Measurements from ENCODE around the gene TRPV5.
"Not testable (repeated sequence)": the region's sequence is repeated elsewhere in the genome, so short reads cannot be mapped to it uniquely, and the experiment has no call there.

TRPV5 gene

DNA sequence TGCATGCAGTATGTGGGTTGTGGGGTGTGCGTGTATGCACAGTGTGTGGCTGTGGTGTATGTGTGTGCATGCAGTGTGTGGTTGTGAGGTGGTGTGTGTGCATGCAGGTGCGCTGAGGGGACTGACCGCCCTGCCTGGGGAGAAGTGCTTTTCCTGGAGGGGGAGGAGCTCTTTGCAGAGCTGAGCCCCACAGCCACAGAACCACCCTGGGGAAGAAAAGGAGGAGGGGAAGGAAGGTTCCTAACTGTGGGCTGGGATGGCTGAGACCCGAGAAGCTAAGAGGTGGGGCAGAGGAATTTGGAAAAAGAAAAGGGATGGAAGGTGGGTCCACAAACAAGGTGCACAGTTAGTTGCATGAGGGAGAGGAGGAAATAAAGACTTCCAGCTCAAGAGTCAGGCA lies at the start of gene TRPV5:
Gene TRPV5, minus strand, starts transcription at position 123 of the 400 bp plus-strand sequence. CDS start 287 bp downstream, outside the sequence.
- no peak for DNase-seq

DNA sequence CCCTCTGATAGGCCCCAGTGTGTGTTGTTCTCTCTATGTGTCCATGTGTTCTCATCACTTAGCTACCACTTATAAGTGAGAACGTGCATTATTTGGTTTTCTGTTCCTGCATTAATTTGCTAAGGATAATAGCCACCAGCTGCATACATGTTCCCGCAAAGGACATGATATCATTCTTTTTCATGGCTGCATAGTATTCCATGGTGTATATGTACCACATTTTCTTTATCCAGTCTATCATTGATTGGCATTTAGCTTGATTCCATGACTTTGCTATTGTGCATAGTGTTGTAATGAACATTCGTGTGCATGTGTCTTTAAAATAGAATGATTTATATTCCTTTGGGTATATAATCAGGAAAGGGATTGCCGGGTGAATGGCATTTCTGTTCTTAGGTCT lies 44.9 kb upstream of the TRPV5 start:
- not testable (repeated sequence) for DNase-seq

DNA sequence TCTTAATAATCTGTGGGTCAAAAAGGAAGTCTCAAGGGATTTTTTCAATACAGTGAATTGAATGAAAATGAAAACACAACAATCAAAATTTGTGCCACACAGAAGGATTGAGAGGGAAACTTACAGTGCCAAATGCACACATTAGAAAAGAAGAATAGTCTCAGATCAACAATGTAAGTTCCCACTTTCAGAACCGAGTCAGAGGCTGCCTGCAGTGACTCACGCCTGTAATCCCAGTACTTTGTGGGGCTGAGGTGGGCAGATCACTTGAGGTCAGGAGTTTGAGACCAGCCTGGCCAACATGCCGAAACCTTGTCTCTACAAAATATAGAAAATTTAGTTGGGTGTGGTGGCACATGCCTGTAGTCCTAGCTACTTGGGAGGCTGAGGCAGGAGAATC lies 41.1 kb upstream of the TRPV5 start:
- DNase-seq, result no peak

DNA sequence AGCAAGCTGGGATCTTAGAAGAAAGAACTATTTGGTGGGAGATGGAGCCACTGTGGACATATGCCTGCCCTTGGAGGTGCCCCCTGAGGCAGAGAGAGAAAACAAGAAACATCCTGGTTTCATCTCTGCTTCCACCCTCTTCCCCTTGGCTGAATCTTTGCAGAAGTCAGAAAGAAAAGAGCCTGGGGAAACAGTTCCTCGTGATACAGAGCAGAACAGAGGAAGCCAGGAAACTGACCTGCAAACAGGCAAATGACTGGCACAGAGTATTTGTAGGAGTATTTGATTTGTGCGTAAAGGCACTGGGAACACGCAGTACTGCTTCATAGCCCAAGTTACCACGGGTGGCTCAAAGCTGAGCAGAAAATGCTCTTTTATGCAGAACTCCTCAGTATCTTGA lies 35.6 kb upstream of the TRPV5 start:
- no peak for DNase-seq

DNA sequence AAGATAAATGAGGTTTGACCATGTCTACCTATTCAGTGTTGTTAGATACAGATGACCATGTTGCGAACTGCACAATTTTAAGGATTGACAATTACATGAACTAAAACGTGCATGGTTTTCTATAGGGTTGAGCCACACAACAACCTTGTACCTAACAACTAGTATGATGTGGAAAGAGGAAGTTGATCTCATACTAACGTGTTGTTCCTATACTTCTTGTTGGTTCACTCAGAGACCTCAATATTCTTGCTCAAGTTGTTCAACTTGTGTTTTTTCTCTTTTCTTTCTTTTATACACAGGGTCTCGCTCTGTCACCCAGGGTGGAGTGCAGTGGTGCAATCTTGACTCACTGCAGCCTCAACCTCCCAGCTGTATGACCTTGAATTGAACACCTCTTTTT lies 34.7 kb upstream of the TRPV5 start:
- no peak for DNase-seq

DNA sequence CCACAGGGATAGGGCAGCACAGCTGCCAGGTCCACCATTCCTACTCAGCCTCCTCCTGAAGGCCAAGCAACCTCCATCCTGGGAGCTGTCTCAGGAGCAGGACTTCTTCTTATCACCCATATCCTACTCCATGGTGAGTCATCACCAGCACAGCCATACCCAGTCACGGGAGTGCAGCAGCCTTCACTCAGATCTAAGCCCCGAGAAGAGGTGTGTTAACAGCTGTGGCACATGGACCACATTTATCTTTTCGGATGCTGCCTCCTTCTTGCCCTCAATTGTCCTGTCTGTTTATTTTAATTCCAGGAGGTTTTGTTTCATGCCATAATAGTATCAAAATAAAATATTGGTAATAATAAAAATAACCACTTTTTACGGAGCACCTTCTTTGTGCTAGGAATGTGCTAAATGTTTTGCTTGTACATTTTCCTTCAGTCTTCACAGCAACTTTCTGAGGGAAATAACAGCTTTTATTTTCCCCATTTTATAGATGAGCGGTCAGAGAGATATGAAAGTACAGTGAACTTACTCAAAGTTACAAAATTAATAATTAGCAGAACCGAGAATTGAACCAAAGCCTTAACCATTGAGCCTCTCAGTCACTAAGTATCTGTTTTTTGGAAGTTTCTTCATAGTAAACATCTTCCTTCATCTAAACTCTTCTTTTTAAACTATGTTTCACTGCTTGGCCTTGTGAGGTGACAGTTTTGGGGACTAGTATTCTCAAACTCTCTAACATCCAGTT lies 31.1 kb upstream of the TRPV5 start:
- no peak for DNase-seq

DNA sequence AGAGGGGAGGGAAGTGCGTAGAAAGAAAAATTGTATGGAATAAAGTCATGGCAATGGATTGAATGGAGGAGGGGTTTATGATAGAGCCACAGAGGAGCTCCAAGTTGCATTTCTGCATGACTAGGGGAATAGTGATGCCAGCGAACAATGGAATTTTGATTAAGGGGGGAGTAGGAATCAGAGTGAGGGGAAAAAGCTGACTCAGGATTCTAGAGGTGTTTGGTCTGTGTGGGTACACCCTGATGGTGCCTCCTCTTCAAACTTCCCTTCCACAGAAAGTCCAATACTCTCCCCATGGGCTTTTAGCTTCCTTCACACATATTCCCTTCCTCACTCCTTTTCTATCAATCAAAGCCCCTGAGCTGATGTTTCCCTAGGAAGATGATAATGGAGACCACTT lies 30.4 kb upstream of the TRPV5 start:
- no peak for DNase-seq

DNA sequence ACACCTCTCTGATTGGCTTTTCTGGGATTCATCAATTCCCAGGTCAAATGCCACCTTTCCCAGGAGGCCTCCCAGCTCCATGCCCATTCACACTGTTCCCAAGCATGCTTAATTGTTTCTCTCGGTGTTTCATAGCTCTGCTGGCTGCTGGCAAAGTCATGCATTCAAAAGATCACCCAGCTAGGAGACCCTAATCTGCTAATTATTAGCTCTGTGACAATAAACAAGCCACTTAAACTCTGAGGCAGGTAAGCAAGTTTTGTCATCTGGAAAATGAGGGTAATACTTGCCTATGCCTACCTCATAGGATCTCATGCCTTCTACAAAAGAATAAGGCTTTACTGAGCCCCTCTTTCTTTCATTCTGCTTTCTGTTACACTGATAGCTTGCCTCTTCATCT lies 29.4 kb upstream of the TRPV5 start:
- DNase-seq, result no peak

DNA sequence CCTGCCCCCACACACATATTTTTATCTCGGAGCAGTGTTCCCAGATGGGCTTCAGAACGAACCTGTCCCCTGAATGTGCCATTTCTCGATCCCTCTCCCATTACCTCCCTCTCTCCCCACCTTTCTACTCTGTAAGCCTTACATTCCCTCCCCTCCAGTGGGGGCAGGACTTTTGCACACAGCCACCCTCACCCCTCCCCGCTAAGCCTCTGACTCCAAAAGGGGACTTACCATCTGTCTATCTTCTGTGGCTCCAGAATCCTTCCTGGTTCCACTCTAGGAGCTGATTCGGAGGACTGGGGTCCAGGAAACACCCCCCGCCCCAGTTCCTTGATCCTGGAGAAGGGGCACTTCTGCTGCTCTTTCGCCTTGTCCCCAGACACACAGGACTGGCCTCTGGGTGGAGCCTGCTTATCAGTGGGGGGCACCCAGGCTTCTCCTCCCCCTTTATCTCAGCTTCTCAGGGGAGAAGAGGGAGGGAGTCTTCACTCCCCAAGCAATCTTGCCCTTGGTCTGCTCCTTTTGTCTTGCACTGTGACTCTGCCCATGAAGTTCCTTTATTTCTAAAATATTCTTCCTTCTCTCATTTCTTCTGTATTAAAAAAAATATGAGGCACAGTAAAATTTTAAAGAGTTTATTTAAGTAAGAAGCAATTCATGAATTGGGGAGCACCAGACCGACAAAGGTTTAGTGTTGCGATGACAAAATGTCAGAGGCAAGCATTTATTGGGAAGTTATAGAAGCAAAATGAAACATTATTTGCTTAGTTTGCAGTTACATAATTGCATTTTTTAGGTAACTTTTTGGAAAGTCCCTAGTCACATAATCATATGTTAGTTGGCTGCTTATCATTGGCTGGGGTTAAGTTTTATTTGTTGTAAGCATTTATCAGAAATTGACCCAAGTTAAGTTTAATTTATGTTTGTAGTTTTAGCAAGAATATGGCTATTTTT lies 28.7 kb upstream of the TRPV5 start, which contains the start of gene KEL:
Gene KEL, minus strand, starts transcription at position 391 of the 954 bp plus-strand sequence. Its CDS starts 157 bp downstream, at position 234.
- DNase-seq, result no peak

DNA sequence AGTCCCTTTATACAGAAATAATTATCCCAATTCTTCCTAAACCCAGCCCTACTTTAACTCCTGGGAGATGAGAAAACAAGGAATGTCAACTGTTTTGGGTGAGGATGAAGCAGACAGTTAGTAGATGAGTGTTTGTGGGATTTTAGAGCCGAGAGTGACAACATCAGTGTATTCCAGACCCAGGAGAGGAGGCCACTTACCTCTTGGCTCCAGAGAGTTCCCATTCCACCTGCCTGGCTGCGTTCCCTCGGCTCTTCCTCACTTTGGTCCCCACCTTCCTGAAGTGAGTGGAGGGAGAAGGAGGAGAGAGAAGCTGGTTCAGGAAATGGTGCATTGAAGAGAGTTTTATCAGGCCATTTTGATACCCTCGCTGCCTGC lies 28.0 kb upstream of the TRPV5 start:
- DNase-seq, result no peak

DNA sequence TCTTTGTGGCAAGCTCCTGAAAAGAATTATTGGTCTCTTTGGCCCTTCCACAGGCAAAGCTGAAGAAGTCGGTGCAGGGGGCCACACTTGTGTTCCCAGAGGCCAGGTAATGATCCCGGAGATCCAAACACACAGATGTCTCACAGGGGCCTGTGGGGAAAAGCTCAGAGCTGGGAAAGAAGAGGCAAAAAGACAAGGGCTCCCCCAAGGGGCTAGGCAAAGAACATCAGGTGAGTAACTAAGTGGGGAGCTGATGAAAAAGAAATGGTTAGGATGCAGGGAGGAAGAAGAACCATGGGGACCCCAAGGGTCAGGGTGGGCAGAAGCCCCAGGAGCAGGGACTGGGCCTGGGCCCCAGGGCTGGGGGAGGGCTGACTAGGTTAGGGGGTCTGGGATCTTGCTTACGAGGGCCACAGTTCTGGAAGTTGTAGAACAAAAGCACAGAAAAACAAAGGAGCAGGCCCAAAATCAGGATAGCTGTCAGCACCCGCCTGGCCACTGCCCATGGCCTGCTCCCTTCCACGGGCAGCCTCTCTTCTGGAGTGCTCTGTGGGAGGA lies 27.5 kb upstream of the TRPV5 start:
- DNase-seq, result no peak

DNA sequence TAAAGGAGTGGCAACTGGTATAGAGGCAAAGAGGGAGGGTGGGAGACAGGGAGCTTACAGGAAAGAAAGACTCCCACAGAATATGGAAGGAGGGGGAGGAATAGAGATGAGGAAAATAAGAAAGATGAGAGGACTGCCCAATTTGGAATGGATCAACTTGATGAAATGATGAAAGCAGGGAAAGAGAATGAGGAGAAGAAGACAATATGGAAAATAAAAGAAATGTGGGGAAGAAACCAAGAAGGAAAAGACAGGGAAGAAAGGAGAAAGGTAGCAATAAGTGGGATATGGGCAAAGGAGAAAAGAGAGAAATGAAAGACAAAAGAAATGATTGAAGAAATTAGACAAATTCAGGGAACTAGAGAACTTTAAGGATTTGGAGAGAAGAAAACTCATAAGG lies 25.7 kb upstream of the TRPV5 start:
- DNase-seq, result no peak

DNA sequence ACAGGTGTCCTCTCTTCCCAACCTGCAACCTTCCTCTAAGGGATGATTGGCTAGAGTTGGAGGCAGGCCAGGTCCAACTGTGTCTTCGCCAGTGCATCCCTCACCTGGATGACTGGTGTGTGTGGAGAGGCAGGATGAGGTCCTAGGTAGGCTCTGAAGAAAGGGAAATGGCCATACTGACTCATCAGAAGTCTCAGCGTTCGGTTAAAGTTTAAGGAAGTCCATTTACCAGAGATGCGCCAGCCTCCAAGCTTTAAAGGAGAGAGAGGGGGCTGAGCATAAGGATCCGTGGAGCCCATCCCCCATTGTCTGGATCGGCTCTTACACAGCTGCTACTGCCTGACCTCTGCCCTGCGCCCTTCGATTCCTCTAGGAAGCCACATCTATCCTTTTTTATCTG lies 24.2 kb upstream of the TRPV5 start:
- DNase-seq, result no peak

DNA sequence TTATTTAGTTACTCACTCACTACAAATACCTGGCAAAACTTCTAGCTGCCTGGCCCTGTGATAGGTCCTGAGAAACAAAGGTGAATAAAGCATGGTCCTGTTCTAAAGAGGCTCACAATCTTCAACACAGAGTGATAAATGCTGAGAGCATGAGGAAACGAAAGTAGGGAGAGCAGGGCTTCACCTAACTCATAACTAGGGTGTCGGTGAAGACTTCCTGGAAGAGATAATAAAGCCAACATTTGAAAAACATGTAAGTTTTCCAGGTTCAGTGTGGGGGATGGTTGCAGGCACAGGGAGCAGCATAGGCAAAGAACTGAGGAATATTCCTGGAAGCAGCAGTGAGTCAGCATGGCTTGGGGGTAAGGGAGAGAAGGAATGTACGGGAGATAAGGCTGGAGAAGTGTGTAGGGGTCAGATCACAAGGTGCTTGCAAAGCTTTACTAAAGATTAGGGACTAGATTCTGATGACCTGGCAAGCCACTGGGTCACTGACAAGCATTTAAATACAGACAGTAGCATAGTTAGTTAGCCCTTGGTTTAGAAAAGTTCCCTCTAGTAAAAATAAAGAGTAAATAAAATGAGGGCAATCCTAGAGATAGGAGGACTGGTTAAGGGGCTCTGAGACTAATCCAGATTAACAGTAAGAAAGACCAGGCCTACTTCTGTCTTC lies 23.5 kb upstream of the TRPV5 start:
- DNase-seq, result no peak

DNA sequence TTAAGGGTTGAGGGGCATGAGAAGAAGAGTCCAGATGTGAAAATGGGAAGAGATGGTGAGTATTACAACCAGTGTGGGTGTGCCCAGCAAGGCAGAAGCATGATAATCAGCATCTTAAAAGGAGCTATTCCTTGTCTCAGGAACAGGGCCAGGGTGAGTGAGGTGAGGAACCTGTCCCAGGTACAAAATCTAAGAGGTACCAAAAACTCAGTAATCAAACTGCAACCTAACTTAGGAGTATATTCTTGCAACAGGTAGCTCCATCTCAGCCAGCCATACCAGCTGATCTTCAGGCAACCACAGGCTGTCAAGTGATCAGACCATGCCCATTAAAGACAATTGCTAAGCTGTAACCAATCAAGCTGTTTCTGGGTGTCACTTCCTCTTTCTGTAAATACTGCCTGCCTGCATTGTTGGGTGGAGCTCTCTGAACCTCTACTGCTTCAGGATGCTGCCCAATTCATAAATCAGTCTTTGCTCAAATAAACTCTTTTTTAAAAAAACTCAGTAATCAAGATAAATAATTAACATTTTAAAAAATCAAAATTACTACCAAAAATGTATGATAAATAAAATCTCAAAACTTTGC lies 21.2 kb upstream of the TRPV5 start:
- DNase-seq, result no peak

DNA sequence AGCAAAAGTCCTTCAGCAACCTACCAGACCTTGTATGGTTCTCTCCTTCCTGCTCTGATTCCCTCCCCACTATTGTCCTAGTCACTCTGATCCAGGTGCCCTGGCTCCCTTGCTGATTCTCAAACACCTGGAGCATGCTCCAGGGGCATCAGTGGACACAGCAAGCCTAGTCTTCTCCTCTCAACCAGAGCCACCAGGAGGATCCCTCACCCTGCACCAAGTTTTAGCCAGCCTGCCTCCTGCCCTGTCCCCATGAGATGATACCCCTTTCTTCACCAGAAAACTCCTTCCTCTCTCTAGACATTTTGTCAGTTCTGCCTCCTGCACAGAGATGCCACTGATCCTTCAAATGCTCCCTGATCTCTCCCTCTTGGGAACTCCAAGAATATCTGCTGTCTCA lies 16.7 kb upstream of the TRPV5 start:
- no peak for DNase-seq

DNA sequence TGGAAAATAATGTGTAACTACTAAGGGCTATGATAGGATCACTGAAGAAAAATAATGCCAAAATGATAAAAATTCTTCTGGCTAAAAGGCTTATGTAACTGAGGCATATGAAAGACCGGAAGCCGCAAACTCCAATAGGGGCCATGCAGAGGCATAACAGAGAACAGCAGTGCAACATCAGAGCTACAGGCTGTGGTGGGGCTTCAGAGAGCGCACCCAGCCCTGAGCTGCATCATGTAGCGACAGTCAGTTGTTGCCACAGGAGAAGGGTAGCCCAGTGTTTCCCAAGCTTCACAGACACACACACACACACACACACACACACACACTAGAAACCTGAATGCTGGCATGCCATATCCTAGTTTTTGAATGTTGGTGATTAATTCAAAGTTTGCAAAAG lies 15.1 kb upstream of the TRPV5 start:
- DNase-seq, result no peak

DNA sequence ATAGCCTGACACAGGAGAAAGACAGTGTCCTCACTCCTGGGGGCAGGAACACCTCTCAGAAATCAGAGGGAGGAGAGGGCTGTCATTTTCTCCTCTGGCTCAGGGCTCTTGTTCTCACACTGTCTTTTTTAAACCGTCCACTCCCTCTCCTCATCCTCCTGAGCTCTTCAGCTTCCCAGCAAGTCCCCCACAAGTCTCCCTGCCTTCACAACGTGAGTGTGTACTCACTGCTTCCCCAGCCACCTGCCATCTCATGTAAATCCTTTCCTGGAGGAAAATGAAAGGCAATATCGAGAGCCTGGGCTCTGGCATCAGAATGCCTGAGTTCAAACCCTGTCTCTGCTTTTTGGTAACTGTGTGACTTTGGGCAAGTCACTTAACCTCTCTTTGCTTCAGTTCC lies 11.5 kb upstream of the TRPV5 start:
- DNase-seq, result no peak

DNA sequence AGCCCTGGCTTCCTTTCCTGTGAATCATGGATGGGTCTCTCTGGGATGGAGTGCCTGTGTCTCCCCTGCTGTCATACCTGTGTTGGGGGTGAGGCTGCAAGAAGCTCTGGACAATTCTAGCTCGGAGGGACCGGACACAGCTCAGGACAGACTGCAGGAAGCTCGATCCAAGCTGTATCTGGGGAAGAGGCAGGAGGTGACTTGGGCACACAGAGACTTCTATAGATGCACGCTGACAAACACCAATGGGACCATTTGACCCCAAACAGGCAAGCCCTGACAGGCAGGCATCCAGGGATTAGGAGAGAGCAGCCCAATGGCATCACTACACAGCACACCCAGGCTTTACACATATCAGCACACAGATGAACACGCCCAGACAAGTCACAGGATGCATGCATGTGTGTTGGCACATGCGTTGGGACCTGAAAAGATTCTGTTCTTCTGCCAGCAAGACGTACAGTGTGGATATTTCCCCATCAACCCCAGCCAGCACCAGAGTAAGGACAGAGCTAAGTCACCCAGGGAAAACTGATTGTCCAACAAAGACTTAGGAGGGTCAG lies 10.2 kb upstream of the TRPV5 start:
- DNase-seq, result no peak

DNA sequence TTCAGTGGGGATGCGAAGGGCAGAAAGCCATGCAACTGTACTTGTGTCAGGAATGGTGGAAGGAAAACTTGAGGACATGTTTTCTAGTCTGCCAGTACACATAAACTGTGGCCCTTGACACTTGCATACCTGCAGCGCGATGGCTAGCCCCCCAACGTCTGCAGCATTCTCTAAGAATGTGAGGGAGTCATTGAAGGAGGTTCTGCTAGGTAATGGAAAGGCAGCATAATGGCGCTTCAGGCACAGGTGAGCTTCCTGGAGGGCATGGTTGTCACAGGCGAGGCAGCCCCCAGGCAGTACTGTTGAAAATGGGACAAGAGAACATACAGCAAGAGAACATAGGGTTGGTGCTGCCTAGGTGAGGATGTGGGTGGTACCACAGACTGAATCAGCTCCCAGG lies 9.2 kb upstream of the TRPV5 start:
- no peak for DNase-seq

DNA sequence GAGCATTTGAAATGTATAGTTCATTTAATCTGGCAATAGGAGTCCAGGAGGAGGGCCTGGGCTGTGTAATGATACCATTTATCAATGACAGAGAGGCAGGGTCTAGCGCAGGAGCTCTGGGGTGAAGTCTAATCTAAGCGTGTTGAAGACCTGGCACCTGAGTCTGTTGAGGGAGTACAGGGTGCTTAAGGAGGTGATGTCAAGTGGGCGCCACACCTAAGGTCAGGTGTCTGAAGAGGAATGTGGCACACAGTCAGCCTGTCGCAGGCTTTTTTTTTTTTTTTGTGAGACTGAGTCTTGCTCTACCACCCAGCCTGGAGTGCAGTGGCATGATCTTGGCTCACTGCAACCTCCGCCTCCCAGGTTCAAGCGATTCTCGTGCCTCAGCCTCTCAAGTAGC lies 8.0 kb upstream of the TRPV5 start:
- no peak for DNase-seq

DNA sequence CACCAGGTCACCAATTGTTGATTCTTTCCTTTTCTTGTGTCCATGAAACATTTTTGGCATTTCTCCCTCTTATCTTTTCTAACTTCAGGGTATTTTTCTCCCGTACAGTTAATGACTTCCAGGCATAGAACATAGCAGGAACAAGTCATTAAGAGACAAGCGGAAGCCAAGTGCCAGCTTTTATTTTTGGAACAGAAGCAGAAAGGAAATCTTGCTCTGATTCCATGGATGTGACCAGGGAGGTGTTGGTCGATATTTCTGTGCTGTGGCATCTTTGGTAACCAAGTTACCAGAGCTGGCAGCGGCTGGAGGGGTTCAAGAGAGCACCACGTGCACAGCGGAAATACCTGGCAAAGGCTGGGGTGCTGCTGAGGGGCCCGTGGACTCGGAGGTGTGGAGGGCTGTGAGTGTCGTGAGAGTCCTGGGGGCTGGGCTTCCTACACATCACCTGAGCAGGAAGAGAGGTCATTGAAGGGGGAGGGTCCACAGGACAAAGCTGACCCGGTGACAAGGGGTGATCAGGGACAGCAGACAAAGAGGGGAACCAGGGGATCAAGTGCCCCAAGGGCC lies 7.5 kb upstream of the TRPV5 start:
- DNase-seq, result no peak
